HepG2 (cell line): Measurements from ENCODE around the gene HMBS. TPM values are rescaled to one million over a fixed set of nuclear protein-coding genes. Genes with fewer than 3 reads are reported as not detected.

Experiments used
- ATF7 ChIP-seq, 2 experiments: fragments of 450-650 bp in 1 of 2; sonication (generic) in 1 of 2; formaldehyde crosslinking in 1 of 2; IDR thresholded peaks; 2 replicates each; pipeline versions ENCODE4 v1.4.0 to v1.6.1; 2016 to 2020; ENCODE audit warnings: antibody characterized with exemption in 1 of 2, mild to moderate bottlenecking in 1 of 2, missing genetic modification reagents in 1 of 2
- BCLAF1 ChIP-seq: fragments of 450-650 bp; IDR thresholded peaks from 2 replicates; pipeline ENCODE4 v1.6.1; 2017; ENCODE audit warnings: mild to moderate bottlenecking
- GLMP ChIP-seq: sonication (generic); formaldehyde crosslinking; IDR thresholded peaks from 2 replicates; pipeline ENCODE4 v1.9.0; 2021; ENCODE audit warnings: missing genetic modification reagents, mild to moderate bottlenecking, borderline replicate concordance
- HHEX ChIP-seq: IDR thresholded peaks from 2 replicates; pipeline ENCODE4 v1.6.1; 2016; ENCODE audit warnings: control low read depth
- HMGXB4 ChIP-seq, 2 experiments: sonication (generic) in 1 of 2; formaldehyde crosslinking in 1 of 2; IDR thresholded peaks; 2 replicates each; pipeline versions ENCODE4 v1.4.0 to v1.6.1; 2018 to 2020; ENCODE audit warnings: missing genetic modification reagents in 2 of 2, borderline replicate concordance in 1 of 2, low read depth in 1 of 2, mild to moderate bottlenecking in 1 of 2, missing biosample characterization in 1 of 2
- MAFF ChIP-seq: IDR thresholded peaks from 2 replicates; pipeline ENCODE4 v1.6.1; 2011; ENCODE audit warnings: low read depth, low read length, improper control_type of control experiment
- RBM39 ChIP-seq: fragments of 200-400 bp; formaldehyde crosslinking; IDR thresholded peaks from one replicate; pipeline ENCODE4 v1.6.1; 2018; ENCODE audit warnings: antibody characterized with exemption, mild to moderate bottlenecking, low read depth, low read length; ENCODE audit not compliant: poor library complexity, severe bottlenecking
- SAP130 ChIP-seq: IDR thresholded peaks from 2 replicates; pipeline ENCODE4 v1.6.1; 2016; ENCODE audit warnings: low read depth
- SMARCE1 ChIP-seq: fragments of 450-650 bp; IDR thresholded peaks from 2 replicates; pipeline ENCODE4 v1.6.1; 2017; ENCODE audit warnings: borderline replicate concordance
- SOX5 ChIP-seq: IDR thresholded peaks from 2 replicates; pipeline ENCODE4 v1.6.1; 2016; ENCODE audit warnings: borderline replicate concordance
- SSRP1 ChIP-seq: IDR thresholded peaks from 2 replicates; pipeline ENCODE4 v1.6.1; 2016; ENCODE audit warnings: control low read depth
- TCF12 ChIP-seq, 2 experiments: fragments of 450-650 bp in 1 of 2; sonication (generic) in 1 of 2; formaldehyde crosslinking in 1 of 2; IDR thresholded peaks; 2 replicates each; pipeline versions ENCODE4 v1.6.1 to v1.8.0; 2017 to 2022; ENCODE audit warnings: antibody characterized with exemption in 1 of 2, mild to moderate bottlenecking in 1 of 2, missing genetic modification reagents in 1 of 2, moderate library complexity in 1 of 2
- XBP1 ChIP-seq: sonication (generic); formaldehyde crosslinking; IDR thresholded peaks from 2 replicates; pipeline ENCODE4 v1.5.0; 2020; ENCODE audit warnings: missing genetic modification reagents
- YEATS4 ChIP-seq: sonication (generic); formaldehyde crosslinking; IDR thresholded peaks from 2 replicates; pipeline ENCODE4 v1.4.0; 2020; ENCODE audit warnings: missing genetic modification reagents, borderline replicate concordance
- ZBTB7A ChIP-seq: sonication (generic); formaldehyde crosslinking; IDR thresholded peaks from 2 replicates; pipeline ENCODE4 v1.8.0; 2022; ENCODE audit warnings: mild to moderate bottlenecking, missing genetic modification reagents
- ZC3H4 ChIP-seq: sonication (generic); formaldehyde crosslinking; IDR thresholded peaks from 2 replicates; pipeline ENCODE4 v1.4.0; 2020; ENCODE audit warnings: missing genetic modification reagents, borderline replicate concordance
- ZEB1 ChIP-seq: IDR thresholded peaks from 2 replicates; pipeline ENCODE4 v1.6.1; 2012; ENCODE audit warnings: mild to moderate bottlenecking, low read depth, inconsistent platforms; ENCODE audit not compliant: insufficient replicate concordance
- ZNF567 ChIP-seq: sonication (generic); formaldehyde crosslinking; IDR thresholded peaks from 2 replicates; pipeline ENCODE4 v1.8.1; 2023; ENCODE audit warnings: mild to moderate bottlenecking, missing genetic modification reagents, borderline replicate concordance
- ZNF704 ChIP-seq: sonication (generic); formaldehyde crosslinking; IDR thresholded peaks from 2 replicates; pipeline ENCODE4 v1.8.1; 2023; ENCODE audit warnings: mild to moderate bottlenecking, inconsistent platforms, moderate library complexity, missing genetic modification reagents, borderline replicate concordance
- ZNF766 ChIP-seq: sonication (generic); formaldehyde crosslinking; IDR thresholded peaks from 2 replicates; pipeline ENCODE4 v1.5.0; 2020; ENCODE audit warnings: missing genetic modification reagents, borderline replicate concordance
- polyA plus RNA-seq, 8 experiments: library from polyadenylated mRNA; depleted of rRNA in 3 of 8; stranded (reverse) in 7 of 8; unstranded in 1 of 8; fragments of >200 nt; fragmentation: Illumina TruSeq in 4 of 8; extraction: Trizol in 4 of 8; gene quantifications; 2 replicates each; pipeline versions ENCODE4 v1.2.1 to v1.2.3, GENCODE V29; 2011 to 2016; ENCODE audit warnings: low read depth in 4 of 8, missing spikeins in 1 of 8, mixed read lengths in 1 of 8; ENCODE audit not compliant: insufficient read depth in 1 of 8
- total RNA-seq, 5 experiments: library from RNA; depleted of rRNA; stranded (reverse); fragments of >200 nt; fragmentation: Illumina TruSeq; extraction: Trizol; gene quantifications; 2 replicates each; pipeline ENCODE4 v1.2.3, GENCODE V29; 2016; ENCODE audit warnings: low read depth in 1 of 5

Gene HMBS
- total and polyA plus RNA-seq, 2 of the 13 experiments (the other 11 are each of a cell fraction or from before 2014, with no cell fraction given), result 9.4 to 46.9 TPM

- TF ChIP-seq BCLAF1 (no peak), MAFF (no peak), ZC3H4 (CRISPR knock-in tag) (no peak), GLMP (no peak), ZBTB7A (CRISPR knock-in tag) (no peak), SOX5 (CRISPR knock-in tag) (peak; percentile 24; the same call in 1 of the 2 replicates), XBP1 (CRISPR knock-in tag) (0 out of 2 replicates have a peak, but pooled peaks have one; percentile 55), RBM39 (peak; percentile 99), ZNF766 (CRISPR knock-in tag) (peak; percentile 55; the same call in 1 of the 2 replicates), TCF12 (IDR thresholded peaks at IDR 0.05) (no peak), TCF12 (CRISPR knock-in tag; IDR thresholded peaks at IDR 0.05) (peak; percentile 68; the same call in 1 of the 2 replicates), ZNF567 (CRISPR knock-in tag) (0 out of 2 replicates have a peak, but pooled peaks have one; percentile 90), SAP130 (CRISPR knock-in tag) (peak; percentile 90), HHEX (no peak), HMGXB4 (CRISPR knock-in tag; IDR thresholded peaks at IDR 0.05; ENCODE audit: borderline replicate concordance in 1 of 2, low read depth in 1 of 2) (peak; percentile 91 to 92), ZNF704 (peak; percentile 91; the same call in 1 of the 2 replicates), SMARCE1 (no peak), YEATS4 (peak; percentile 86), SSRP1 (CRISPR knock-in tag) (no peak), ZEB1 (no peak), ATF7 (IDR thresholded peaks at IDR 0.05) (no peak), ATF7 (CRISPR knock-in tag; IDR thresholded peaks at IDR 0.05) (no peak)
Measured at GRCh38 chr11:119095066-119095880, 10.6 kb downstream of the HMBS start (continued).
